Measurements from ENCODE around the gene REPS2.

REPS2 gene

DNA sequence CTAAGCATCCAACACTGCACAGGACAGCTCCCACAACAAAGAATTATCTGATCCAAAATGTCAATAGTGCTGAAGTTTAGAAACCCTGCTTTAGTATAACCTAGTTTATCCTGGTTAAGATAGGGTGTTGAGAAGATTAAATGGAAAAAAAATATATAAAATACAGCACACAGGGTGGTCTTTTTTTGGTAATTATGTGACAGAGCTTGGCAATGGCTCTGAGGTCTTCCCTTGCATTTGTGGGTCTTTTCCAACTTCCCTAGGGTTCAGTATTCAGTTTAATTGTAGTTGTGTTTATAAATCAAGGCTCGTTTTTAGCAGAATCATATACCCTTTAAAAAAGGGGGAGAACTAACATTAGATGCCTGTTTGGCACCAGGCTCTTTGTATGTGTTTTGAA, 36.6 kb downstream of the REPS2 start:
- H3K79me2 ChIP-seq (ENCODE audit: control insufficient read depth, low read length): no peaks in the 10 kb centered on the region
- H3K27ac ChIP-seq (ENCODE audit: low read depth, low read length): no peak overlapping the region
- H3F3A ChIP-seq (ENCODE audit: control insufficient read depth, insufficient read depth): no peaks in the 10 kb centered on the region
- TF ChIP-seq, protein P1, sequence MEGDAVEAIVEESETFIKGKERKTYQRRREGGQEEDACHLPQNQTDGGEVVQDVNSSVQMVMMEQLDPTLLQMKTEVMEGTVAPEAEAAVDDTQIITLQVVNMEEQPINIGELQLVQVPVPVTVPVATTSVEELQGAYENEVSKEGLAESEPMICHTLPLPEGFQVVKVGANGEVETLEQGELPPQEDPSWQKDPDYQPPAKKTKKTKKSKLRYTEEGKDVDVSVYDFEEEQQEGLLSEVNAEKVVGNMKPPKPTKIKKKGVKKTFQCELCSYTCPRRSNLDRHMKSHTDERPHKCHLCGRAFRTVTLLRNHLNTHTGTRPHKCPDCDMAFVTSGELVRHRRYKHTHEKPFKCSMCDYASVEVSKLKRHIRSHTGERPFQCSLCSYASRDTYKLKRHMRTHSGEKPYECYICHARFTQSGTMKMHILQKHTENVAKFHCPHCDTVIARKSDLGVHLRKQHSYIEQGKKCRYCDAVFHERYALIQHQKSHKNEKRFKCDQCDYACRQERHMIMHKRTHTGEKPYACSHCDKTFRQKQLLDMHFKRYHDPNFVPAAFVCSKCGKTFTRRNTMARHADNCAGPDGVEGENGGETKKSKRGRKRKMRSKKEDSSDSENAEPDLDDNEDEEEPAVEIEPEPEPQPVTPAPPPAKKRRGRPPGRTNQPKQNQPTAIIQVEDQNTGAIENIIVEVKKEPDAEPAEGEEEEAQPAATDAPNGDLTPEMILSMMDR (IDR thresholded peaks at IDR 0.05; ENCODE audit: low read depth, low read length, poor library complexity, severe bottlenecking): no peak
- TF ChIP-seq EZH2phosphoT487 (IDR thresholded peaks at IDR 0.05; ENCODE audit: borderline replicate concordance, low read length): no peak
- H3K27me3 ChIP-seq (ENCODE audit: control insufficient read depth, low read length): 0 out of 2 replicates have a peak, but pooled peaks cover 2% of the 10 kb centered on the region
- no peaks in the 10 kb centered on the region for H3K36me3 ChIP-seq (ENCODE audit: control insufficient read depth, low read length)
- H3K9me2 ChIP-seq (replicated peaks; ENCODE audit: control insufficient read depth, low read length): no peaks in the 10 kb centered on the region
- no peaks in the 10 kb centered on the region for H3K4me1 ChIP-seq (ENCODE audit: control insufficient read depth, low read length)
- H4K20me1 ChIP-seq (ENCODE audit: control insufficient read depth, insufficient read depth, low read depth, low read length): no peaks in the 10 kb centered on the region
- no peak overlapping the region for H3K4me2 ChIP-seq (ENCODE audit: low read length)
- no peaks in the 10 kb centered on the region for H3K9me3 ChIP-seq (ENCODE audit: control insufficient read depth, insufficient read depth, low read length)
- no peak overlapping the region for H3K4me3 ChIP-seq (ENCODE audit: low read length)

DNA sequence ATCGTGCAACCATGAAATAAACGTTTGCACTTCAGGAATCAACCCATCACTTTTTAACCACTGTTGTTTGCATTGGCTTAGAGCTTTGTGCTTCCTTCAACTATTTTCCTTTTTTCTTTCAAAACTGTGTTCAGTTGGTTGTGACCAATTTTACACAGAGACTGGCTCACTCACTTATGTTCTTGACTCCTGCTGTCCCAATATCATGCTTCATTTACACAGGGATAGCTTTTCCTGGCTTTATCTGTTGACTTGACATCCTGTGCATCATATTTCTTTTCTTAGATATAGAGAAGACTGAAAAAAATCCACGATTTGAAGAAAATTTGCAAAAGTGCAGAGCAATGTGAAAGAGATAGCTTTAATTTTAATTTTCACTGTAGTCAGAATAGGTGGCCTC, 38.8 kb downstream of the REPS2 start:
- Histone ChIP-seq H3K36me3 (ENCODE audit: control insufficient read depth, low read length) (no peaks in the 10 kb centered on the region), H3K27ac (ENCODE audit: low read depth, low read length) (no peak overlapping the region), H4K20me1 (ENCODE audit: control insufficient read depth, insufficient read depth, low read depth, low read length) (no peaks in the 10 kb centered on the region), H3F3A (ENCODE audit: control insufficient read depth, insufficient read depth) (no peaks in the 10 kb centered on the region), H3K27me3 (ENCODE audit: control insufficient read depth, low read length) (0 out of 2 replicates have a peak, but pooled peaks cover 2% of the 10 kb centered on the region), H3K79me2 (ENCODE audit: control insufficient read depth, low read length) (no peaks in the 10 kb centered on the region), H3K4me1 (ENCODE audit: control insufficient read depth, low read length) (no peaks in the 10 kb centered on the region), H3K4me3 (ENCODE audit: low read length) (no peak overlapping the region), H3K4me2 (ENCODE audit: low read length) (no peak overlapping the region), H3K9me2 (replicated peaks; ENCODE audit: control insufficient read depth, low read length) (no peaks in the 10 kb centered on the region), H3K9me3 (ENCODE audit: control insufficient read depth, insufficient read depth, low read length) (no peaks in the 10 kb centered on the region)
- TF ChIP-seq, protein P1 (IDR thresholded peaks at IDR 0.05; ENCODE audit: low read depth, low read length, poor library complexity, severe bottlenecking): no peak
- no peak for TF ChIP-seq EZH2phosphoT487 (IDR thresholded peaks at IDR 0.05; ENCODE audit: borderline replicate concordance, low read length)

DNA sequence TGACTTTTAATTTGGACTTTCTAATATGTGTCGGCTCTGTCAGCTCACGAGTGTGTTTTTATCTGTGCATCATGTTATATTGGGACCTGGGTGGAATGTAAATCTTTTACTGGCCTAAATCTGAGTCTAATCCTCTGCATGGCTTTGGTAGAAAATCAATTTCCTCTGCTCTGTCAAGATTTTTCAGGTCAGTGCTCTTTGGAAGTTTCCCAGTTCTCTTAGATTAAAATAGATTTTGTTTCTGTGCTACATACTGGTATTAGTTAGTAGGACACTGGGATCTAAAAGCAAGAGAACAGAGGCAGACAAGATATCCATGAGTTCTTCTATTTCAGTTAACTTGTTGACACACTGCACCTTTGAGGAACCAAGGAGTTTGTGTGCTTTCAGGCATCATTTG, 39.7 kb downstream of the REPS2 start:
- Histone ChIP-seq H3K4me3 (ENCODE audit: low read length) (no peak overlapping the region), H3K9me3 (ENCODE audit: control insufficient read depth, insufficient read depth, low read length) (no peaks in the 10 kb centered on the region), H3K27ac (ENCODE audit: low read depth, low read length) (no peak overlapping the region), H3K4me1 (ENCODE audit: control insufficient read depth, low read length) (no peaks in the 10 kb centered on the region), H3K4me2 (ENCODE audit: low read length) (no peak overlapping the region), H3K79me2 (ENCODE audit: control insufficient read depth, low read length) (no peaks in the 10 kb centered on the region), H3K36me3 (ENCODE audit: control insufficient read depth, low read length) (no peaks in the 10 kb centered on the region), H4K20me1 (ENCODE audit: control insufficient read depth, insufficient read depth, low read depth, low read length) (no peaks in the 10 kb centered on the region), H3F3A (ENCODE audit: control insufficient read depth, insufficient read depth) (no peaks in the 10 kb centered on the region), H3K9me2 (replicated peaks; ENCODE audit: control insufficient read depth, low read length) (no peaks in the 10 kb centered on the region), H3K27me3 (ENCODE audit: control insufficient read depth, low read length) (0 out of 2 replicates have a peak, but pooled peaks cover 2% of the 10 kb centered on the region)
- TF ChIP-seq EZH2phosphoT487 (IDR thresholded peaks at IDR 0.05; ENCODE audit: borderline replicate concordance, low read length): no peak
- TF ChIP-seq, protein P1 (IDR thresholded peaks at IDR 0.05; ENCODE audit: low read depth, low read length, poor library complexity, severe bottlenecking): no peak

Data from DOHH2 (cell line).